ENCODE measurements around the gene CRYGN. TPM values are rescaled to one million over a fixed set of nuclear protein-coding genes. Genes with fewer than 3 reads are reported as not detected.

Gene CRYGN
- total and polyA plus RNA-seq, 9 of the 15 experiments (the other 6 are each of a cell fraction or from before 2014, with no cell fraction given) = not detected

DNA sequence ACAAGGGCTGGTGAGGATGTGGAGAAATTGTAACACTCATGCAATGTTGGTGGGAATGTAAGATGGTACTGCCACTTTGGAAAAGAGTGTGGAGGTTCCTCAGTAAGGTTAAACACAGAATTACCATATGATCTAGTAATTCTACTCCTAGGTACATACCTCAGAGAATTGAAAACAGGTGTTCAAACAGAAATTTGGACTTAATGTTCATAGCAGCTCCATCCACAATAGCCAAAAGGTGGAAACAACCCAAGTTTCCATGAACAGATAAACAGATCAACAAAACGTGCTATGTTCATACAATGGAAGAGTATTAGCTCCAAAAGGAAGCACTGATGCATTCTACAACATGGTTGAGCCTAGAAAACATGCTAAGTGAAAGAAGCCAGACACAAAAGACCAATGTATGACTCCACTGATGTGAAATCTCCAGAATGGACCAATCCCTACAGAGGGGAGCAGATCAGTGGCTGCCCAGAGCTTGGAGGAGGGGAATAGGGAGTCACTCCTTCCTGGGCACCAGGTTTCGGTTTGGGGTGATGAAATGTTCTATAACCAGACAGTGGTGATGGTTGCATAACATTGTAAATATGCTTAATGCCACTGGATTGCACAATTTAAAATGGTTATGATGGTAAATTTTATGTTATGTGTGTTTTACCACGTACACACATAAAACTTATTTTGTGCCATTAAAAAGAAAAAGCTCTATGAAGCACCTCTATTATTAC is 24.4 kb downstream of the CRYGN start:
- FAIRE-seq = no peak

More for the DNA sequence above, 24.4 kb downstream of the CRYGN start:
- DNase-seq (ENCODE audit: extremely low read depth in 1 of 4, low spot score in 3 of 4) (no peak), ATAC-seq (0 out of 3 replicates have a peak, but pooled peaks have one; percentile 23)
- no peak overlapping the region for H2AFZ ChIP-seq (ENCODE audit: low read depth, low read length)
- no peaks in the 10 kb centered on the region for H4K20me1 ChIP-seq (replicated peaks; ENCODE audit: control insufficient read depth, insufficient read depth, low read length)
- no peak overlapping the region for H3K4me2 ChIP-seq (ENCODE audit: insufficient read depth, low read length)
- no peaks in the 10 kb centered on the region for H3K9me1 ChIP-seq (ENCODE audit: control insufficient read depth, insufficient read depth, low read length)
- peaks cover 8% of the 10 kb centered on the region; the same call in 1 of the 2 replicates for H3K9me3 ChIP-seq (replicated peaks; ENCODE audit: control insufficient read depth, insufficient read depth, low read depth, low read length)
- in situ Hi-C loops (cut with MboI) = no loop called here
- CTCF ChIA-PET (ENCODE audit: low intra/inter-chr PET ratio) = no interaction called here
- WGBS (ENCODE audit: insufficient coverage, low coverage, missing lambda C conversion rate) = 11% methylated on average over 3 of the region's 3 CpGs
- H3K27ac ChIP-seq (ENCODE audit: extremely low read depth, low read depth, low read length) = no peak overlapping the region
- H3K36me3 ChIP-seq (ENCODE audit: control insufficient read depth, insufficient read depth, low read length) = no peaks in the 10 kb centered on the region
- intact Hi-C loops (cut with micrococcal nuclease) = no loop called here
- TF ChIP-seq CEBPG (CRISPR knock-in tag; IDR thresholded peaks at IDR 0.05) = no peak
- TF ChIP-seq CEBPG (tag; conservative IDR thresholded peaks at IDR 0.05 in 1 of 2, IDR thresholded peaks at IDR 0.05 in 1 of 2) = peak; percentile 76 to 80
- TF ChIP-seq HDGF (IDR thresholded peaks at IDR 0.05) = no peak
- peak in 1 of 2 experiments; percentile 38; a peak in 2 of 4 replicates for TF ChIP-seq TRIM24 (IDR thresholded peaks at IDR 0.05)
- no peak for TF ChIP-seq XRCC5 (IDR thresholded peaks at IDR 0.05; ENCODE audit: low read depth, low read length)
- TF ChIP-seq, protein P1, sequence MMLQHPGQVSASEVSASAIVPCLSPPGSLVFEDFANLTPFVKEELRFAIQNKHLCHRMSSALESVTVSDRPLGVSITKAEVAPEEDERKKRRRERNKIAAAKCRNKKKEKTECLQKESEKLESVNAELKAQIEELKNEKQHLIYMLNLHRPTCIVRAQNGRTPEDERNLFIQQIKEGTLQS (IDR thresholded peaks at IDR 0.05) = 0 out of 2 replicates have a peak, but pooled peaks have one; percentile 24
- TF ChIP-seq, protein P1 (CRISPR knock-in tag; conservative IDR thresholded peaks at IDR 0.05) = no peak
- TF ChIP-seq, protein P2, sequence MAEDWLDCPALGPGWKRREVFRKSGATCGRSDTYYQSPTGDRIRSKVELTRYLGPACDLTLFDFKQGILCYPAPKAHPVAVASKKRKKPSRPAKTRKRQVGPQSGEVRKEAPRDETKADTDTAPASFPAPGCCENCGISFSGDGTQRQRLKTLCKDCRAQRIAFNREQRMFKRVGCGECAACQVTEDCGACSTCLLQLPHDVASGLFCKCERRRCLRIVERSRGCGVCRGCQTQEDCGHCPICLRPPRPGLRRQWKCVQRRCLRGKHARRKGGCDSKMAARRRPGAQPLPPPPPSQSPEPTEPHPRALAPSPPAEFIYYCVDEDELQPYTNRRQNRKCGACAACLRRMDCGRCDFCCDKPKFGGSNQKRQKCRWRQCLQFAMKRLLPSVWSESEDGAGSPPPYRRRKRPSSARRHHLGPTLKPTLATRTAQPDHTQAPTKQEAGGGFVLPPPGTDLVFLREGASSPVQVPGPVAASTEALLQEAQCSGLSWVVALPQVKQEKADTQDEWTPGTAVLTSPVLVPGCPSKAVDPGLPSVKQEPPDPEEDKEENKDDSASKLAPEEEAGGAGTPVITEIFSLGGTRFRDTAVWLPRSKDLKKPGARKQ (CRISPR knock-in tag; IDR thresholded peaks at IDR 0.05) = no peak
- no peak for TF ChIP-seq U2AF1 (optimal IDR thresholded peaks at IDR 0.05; ENCODE audit: low read depth, low read length)
- TF ChIP-seq, protein P3, sequence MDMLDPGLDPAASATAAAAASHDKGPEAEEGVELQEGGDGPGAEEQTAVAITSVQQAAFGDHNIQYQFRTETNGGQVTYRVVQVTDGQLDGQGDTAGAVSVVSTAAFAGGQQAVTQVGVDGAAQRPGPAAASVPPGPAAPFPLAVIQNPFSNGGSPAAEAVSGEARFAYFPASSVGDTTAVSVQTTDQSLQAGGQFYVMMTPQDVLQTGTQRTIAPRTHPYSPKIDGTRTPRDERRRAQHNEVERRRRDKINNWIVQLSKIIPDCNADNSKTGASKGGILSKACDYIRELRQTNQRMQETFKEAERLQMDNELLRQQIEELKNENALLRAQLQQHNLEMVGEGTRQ (CRISPR knock-in tag; IDR thresholded peaks at IDR 0.05) = no peak
- no peak for TF ChIP-seq SPI1 (IDR thresholded peaks at IDR 0.05; ENCODE audit: borderline replicate concordance, low read depth, low read length)
- TF ChIP-seq CEBPB (tag; IDR thresholded peaks at IDR 0.05) = peak; percentile 82
- BruUV-seq (replicated peaks) = no TSS peak
- no peak overlapping the region for H3K4me3 ChIP-seq
- H3K79me2 ChIP-seq (ENCODE audit: control insufficient read depth, insufficient read depth, low read length) = no peaks in the 10 kb centered on the region
- POLR2A ChIA-PET = interaction anchor here (0.7 to 0.9 kb wide), 2 partner anchors 7 to 8 kb away, joined by 4 to 5 read pairs; no protein-coding TSS in a partner anchor
- H3K27me3 ChIP-seq (ENCODE audit: control insufficient read depth in 2 of 2, insufficient read depth in 2 of 2, low read length in 2 of 2) = peaks cover 4 to 14% of the 10 kb centered on the region in 2 experiments; a peak in 3 of 5 replicates
- H3K4me1 ChIP-seq (replicated peaks in 1 of 2; ENCODE audit: control insufficient read depth in 2 of 2, insufficient read depth in 2 of 2, low read length in 2 of 2) = peaks cover 11 to 12% of the 10 kb centered on the region in 2 experiments
- no peak overlapping the region for H3K9ac ChIP-seq (ENCODE audit: insufficient read depth in 1 of 2, low read depth in 2 of 2, low read length in 2 of 2)
